Rectal smooth muscle tissue (tissue), 1 donor: ENCODE data around the gene NEDD8.
A peak's percentile ranks its signal among the peaks of the same experiment; 100 is the strongest.
"Not testable (repeated sequence)": the region's sequence is repeated elsewhere in the genome, so short reads cannot be mapped to it uniquely, and the experiment has no call there.

Source experiments
- H3K27ac ChIP-seq: one replicate; pipeline ENCODE4 v1.7.0; 2013; ENCODE audit warnings: low read depth, low read length, inconsistent platforms
- H3K27me3 ChIP-seq: one replicate; pipeline ENCODE4 v1.7.0; 2013; ENCODE audit warnings: low read length; ENCODE audit not compliant: control insufficient read depth, insufficient read depth
- H3K36me3 ChIP-seq: one replicate; pipeline ENCODE4 v1.7.0; 2013; ENCODE audit warnings: low read length; ENCODE audit not compliant: control insufficient read depth, insufficient read depth
- H3K4me1 ChIP-seq: one replicate; pipeline ENCODE4 v1.7.0; 2013; ENCODE audit warnings: low read length; ENCODE audit not compliant: control insufficient read depth, insufficient read depth
- H3K4me3 ChIP-seq: one replicate; pipeline ENCODE4 v1.7.0; 2013; ENCODE audit warnings: low read length
- H3K9ac ChIP-seq: one replicate; pipeline ENCODE4 v1.7.0; 2013; ENCODE audit warnings: low read length

Gene NEDD8

DNA sequence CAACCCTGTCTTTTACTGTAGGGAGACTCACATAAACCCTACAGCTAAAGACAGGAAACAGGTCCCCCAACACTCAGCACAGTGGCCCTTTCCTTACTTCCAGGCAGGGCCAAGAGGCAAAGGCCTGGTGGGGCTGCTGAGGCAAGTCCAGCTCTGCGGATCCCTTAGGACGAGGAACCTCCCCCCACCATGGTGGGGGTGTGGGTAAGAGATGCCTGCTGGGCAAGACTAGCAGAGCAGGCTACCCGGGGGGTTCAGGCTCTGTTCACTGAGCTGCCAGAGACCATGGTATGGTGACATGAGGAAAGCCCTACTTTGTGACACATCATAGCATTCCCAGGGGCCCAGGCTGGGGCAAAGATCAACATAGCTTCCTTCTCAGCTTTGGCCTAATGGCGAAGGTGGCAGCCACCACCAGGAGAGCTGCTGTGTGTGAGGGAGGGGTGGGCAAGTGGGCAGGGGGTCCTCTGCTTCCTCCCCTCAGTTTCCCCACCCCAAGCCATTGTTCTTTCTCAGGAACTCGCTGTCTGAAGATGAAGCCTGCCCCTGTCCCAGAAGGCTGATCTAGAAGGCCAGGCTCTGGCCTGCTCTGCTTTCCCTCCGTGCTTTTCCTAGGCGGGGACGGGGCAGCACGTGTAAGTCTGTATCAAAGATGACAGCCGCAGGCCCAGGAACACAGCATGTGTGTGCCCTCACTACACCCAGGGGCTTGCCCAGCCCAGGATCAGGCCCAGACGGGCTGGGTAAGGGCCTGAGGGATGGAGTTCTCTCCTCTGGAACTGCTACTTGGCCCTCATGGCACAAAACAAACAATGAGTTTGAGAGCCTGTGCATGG is 20.3 kb upstream of the NEDD8 start:
- Histone ChIP-seq H3K4me3 (no peak overlapping the region), H3K27me3 (no peaks in the 10 kb centered on the region), H3K27ac (no peak overlapping the region), H3K9ac (no peak overlapping the region), H3K4me1 (no peaks in the 10 kb centered on the region), H3K36me3 (no peaks in the 10 kb centered on the region)

GRCh38 chr14:24251880-24252288 is 19.7 kb upstream of the NEDD8 start:
- Histone ChIP-seq H3K4me3 (no peak overlapping the region), H3K27me3 (no peaks in the 10 kb centered on the region), H3K4me1 (no peaks in the 10 kb centered on the region), H3K9ac (no peak overlapping the region), H3K36me3 (no peaks in the 10 kb centered on the region), H3K27ac (no peak overlapping the region)

- no peaks in the 10 kb centered on the region for H3K27me3 ChIP-seq
- no peak overlapping the region for H3K4me3 ChIP-seq
- H3K27ac ChIP-seq = no peak overlapping the region
- H3K4me1 ChIP-seq = no peaks in the 10 kb centered on the region
- no peak overlapping the region for H3K9ac ChIP-seq
- no peaks in the 10 kb centered on the region for H3K36me3 ChIP-seq
Observed at GRCh38 chr14:24250354-24250753, 18.2 kb upstream of the NEDD8 start.

- Histone ChIP-seq H3K9ac (no peak overlapping the region), H3K27me3 (no peaks in the 10 kb centered on the region), H3K36me3 (no peaks in the 10 kb centered on the region)
Observed at GRCh38 chr14:24249230-24250021, 17.3 kb upstream of the NEDD8 start.

DNA sequence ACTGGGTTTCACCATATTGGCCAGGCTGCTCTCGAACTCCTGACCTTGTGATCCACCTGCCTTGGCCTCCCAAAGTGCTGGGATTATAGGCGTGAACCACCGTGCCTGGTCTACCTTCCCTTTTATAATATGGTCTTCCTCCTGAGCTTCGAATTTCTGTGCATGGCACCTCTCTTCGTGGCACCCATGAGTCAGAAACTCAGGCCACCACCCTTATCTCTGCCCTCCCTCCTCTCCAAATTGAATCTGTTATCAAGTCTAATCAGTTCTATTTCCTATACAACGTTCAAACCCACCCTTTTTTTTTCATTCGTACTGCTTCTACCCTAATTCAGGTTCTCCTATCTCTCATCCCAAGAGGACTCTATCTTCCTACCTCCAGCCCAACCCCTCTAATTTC is 15.3 kb upstream of the NEDD8 start:
- Histone ChIP-seq H3K4me1 (peaks cover 5% of the 10 kb centered on the region), H3K27ac (no peak overlapping the region), H3K4me3 (no peak overlapping the region), H3K9ac (no peak overlapping the region), H3K27me3 (no peaks in the 10 kb centered on the region), H3K36me3 (no peaks in the 10 kb centered on the region)

More at GRCh38 chr14:24249230-24250021, 17.3 kb upstream of the NEDD8 start:
- H3K4me1 ChIP-seq = no peaks in the 10 kb centered on the region
- no peak overlapping the region for H3K4me3 ChIP-seq
- H3K27ac ChIP-seq = no peak overlapping the region

GRCh38 chr14:24246765-24247212 is 14.6 kb upstream of the NEDD8 start:
- no peaks in the 10 kb centered on the region for H3K36me3 ChIP-seq
- peaks cover 5% of the 10 kb centered on the region for H3K4me1 ChIP-seq
- H3K27ac ChIP-seq = no peak overlapping the region
- H3K4me3 ChIP-seq = no peak overlapping the region
- no peaks in the 10 kb centered on the region for H3K27me3 ChIP-seq
- H3K9ac ChIP-seq = no peak overlapping the region

GRCh38 chr14:24245350-24245749 is 13.2 kb upstream of the NEDD8 start:
- H3K27ac ChIP-seq, H3K36me3 ChIP-seq, H3K9ac ChIP-seq, H3K27me3 ChIP-seq, H3K4me3 ChIP-seq: not testable (repeated sequence)
- H3K4me1 ChIP-seq = peaks cover 12% of the 10 kb centered on the region

GRCh38 chr14:24243336-24243836 is 11.2 kb upstream of the NEDD8 start:
- H3K4me3 ChIP-seq = peak overlapping the region; percentile 80
- no peaks in the 10 kb centered on the region for H3K27me3 ChIP-seq
- H3K4me1 ChIP-seq = peaks cover 15% of the 10 kb centered on the region
- peak overlapping the region; percentile 100 for H3K27ac ChIP-seq
- H3K36me3 ChIP-seq = peaks cover 22% of the 10 kb centered on the region
- H3K9ac ChIP-seq = no peak overlapping the region

DNA sequence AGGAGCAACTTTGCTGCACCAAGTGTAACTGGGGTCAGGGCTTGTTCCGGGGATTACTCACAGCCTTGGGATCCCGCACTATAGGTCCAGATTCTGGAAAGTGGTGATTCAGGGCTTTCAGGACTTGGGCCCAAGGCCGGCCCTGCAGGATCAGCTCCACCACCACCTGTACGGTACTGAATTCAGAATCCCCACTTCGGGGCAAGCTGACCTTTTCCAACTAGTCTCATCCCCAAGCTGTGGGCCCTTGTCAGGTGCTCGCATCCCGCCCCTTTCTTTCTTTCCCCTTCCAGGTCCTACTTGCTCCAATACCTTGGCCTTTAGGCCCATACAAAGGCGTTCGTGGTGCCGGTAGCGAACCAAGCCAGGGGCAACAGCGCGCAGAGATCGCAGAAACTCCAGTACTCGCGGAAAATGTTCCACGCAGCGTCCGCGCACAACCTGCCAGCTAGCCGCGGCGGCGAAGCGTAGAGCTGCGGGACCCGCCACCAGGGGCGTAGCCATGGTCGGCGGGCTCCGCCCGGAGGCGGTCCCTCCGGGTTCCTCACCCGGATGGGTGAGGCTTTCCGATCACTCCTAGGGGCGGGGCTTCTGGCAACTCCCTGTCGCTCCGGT is 9.8 kb upstream of the NEDD8 start:
- peaks cover 15% of the 10 kb centered on the region for H3K4me1 ChIP-seq
- H3K9ac ChIP-seq = peak overlapping the region; percentile 97
- peak overlapping the region; percentile 80 for H3K4me3 ChIP-seq
- peak overlapping the region; percentile 100 for H3K27ac ChIP-seq
- H3K27me3 ChIP-seq = no peaks in the 10 kb centered on the region
- H3K36me3 ChIP-seq = peaks cover 31% of the 10 kb centered on the region

DNA sequence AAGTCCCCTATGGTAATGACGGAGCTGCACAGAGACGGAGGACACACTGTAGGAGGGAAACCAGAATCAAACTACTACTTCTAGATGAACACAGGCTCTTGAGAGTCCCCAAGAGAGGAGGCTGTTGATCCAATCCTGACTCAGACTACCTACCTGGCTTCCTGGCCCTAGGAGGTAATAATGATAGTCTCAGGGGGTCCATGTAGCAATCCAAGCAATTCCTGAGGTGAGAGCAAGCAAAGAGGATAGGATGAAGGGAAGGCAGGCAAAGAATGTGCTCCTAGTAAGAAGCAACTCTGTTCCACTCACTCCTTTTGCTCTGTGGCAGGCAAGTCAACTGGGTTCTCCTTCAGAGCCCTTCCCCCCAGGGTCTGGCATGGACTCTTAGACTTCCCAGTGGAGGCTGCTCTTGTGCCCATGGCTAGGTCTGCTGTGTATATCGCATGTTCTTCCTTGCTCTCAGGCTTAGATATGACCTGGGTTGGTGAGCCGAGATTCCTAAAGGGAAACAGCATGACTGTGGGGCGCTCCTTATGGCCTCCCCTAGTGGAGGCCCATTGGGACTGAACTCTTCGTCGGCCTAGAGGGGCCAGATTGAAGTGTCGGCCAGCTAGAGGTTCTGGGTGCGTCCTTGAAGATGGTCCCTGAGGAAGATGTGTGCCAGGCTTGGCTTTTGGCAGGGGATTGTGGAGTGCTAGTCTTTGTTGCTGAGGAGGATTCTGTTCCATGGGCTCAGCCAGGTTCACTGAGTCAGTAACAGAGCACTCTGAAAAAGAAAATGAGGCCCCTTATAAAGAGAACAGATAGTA is 8.1 kb upstream of the NEDD8 start:
- no peak overlapping the region for H3K9ac ChIP-seq
- H3K27me3 ChIP-seq = no peaks in the 10 kb centered on the region
- H3K4me3 ChIP-seq = peak overlapping the region; percentile 7
- peaks cover 36% of the 10 kb centered on the region for H3K36me3 ChIP-seq
- H3K4me1 ChIP-seq = peaks cover 15% of the 10 kb centered on the region
- H3K27ac ChIP-seq = no peak overlapping the region

GRCh38 chr14:24238527-24239037 is 6.4 kb upstream of the NEDD8 start:
- H3K4me3 ChIP-seq = no peak overlapping the region
- H3K36me3 ChIP-seq = peaks cover 36% of the 10 kb centered on the region
- no peaks in the 10 kb centered on the region for H3K27me3 ChIP-seq
- H3K27ac ChIP-seq = no peak overlapping the region
- H3K9ac ChIP-seq = no peak overlapping the region
- peaks cover 16% of the 10 kb centered on the region for H3K4me1 ChIP-seq
